Activated naive CD8-positive, alpha-beta T cell (primary cell): ENCODE measurements around the gene TMEM164.

Experiments
- H3K27ac Mint-ChIP-seq: one replicate; pipeline ENCODE4 v1.8.0; 2021; ENCODE audit warnings: mixed read lengths
- H3K27me3 Mint-ChIP-seq: one replicate; pipeline ENCODE4 v1.8.0; 2021; ENCODE audit warnings: mixed read lengths
- H3K36me3 Mint-ChIP-seq: one replicate; pipeline ENCODE4 v1.8.0; 2021; ENCODE audit warnings: mixed read lengths
- H3K4me1 Mint-ChIP-seq: one replicate; pipeline ENCODE4 v1.8.0; 2021; ENCODE audit warnings: low read depth, mixed read lengths
- H3K4me3 Mint-ChIP-seq: one replicate; pipeline ENCODE4 v1.8.0; 2021; ENCODE audit warnings: mild to moderate bottlenecking, mixed read lengths
- H3K9me3 Mint-ChIP-seq: one replicate; pipeline ENCODE4 v1.8.0; 2021; ENCODE audit warnings: low read depth, mixed read lengths

The TMEM164 gene

DNA sequence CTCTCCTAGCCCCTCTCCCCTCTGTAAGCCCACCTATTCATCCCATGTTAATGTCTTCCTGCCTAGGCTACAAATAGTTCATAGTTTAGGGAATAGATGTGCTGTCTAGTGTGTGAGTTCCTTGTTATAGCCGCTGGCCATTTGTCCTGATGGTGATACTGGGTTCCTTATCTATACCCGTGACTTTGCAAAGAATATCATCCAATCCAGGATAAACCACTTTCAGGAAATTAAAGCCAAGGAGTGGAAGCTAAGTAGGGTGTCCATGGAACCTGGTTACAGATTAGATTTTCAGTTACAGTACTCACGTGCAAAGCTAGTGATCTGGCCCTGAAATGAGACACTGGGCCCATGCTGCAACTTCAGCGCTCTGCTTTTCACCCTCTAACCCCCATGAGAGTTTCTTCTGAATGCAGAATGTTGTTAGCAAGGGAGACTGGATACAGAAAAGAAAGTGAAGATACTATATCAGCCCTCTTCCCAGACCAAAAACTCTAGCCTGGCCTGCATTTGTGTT, 111.4 kb downstream of the TMEM164 start:
- H3K4me3 Mint-ChIP-seq: no peak overlapping the region
- peaks cover 3% of the 10 kb centered on the region for H3K36me3 Mint-ChIP-seq
- no peaks in the 10 kb centered on the region for H3K9me3 Mint-ChIP-seq
- H3K27ac Mint-ChIP-seq: no peak overlapping the region
- no peaks in the 10 kb centered on the region for H3K4me1 Mint-ChIP-seq
- no peaks in the 10 kb centered on the region for H3K27me3 Mint-ChIP-seq

DNA sequence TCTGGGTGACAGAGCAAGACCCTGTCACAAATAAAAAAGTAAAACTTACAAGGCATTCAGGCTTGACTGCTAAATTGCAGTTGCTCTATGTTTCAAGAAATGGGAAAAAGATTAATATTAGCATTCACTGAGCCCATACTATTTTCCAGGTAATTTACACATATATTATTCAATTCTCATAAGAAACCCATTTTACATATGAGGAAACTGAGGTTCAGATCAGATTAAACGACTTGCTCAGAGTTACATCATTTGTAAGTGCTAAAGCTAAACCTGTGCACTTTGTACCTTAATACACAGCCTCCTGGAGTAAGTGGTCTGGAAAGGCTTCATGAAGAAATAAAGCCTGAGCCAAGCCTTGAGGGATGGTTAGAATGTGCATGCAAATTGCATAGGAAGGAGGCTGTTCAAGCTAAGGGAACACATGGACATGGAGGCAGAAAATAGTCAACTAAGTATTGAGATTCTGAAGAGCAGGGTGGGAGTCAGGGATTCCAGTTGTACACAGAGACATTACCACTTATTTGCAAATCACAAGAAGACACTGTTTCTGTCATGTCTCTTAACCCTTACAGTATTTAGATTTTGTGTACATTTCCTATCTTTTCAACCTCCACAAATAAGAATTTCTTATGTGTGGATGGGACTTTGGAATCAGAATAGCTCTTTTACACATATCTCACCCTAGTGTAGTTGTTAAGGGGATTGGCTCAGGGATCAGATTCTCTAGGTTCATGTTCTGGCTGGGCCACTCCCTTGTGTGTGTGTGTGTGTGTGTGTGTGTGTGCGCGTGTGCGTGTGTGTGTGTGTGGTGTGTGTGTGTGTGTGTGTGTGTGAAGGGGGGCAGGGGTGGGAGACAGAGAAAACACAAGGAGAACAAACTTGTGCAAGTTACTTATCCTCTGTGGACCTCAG, 113.4 kb downstream of the TMEM164 start:
- Mint-ChIP-seq H3K27me3 (no peaks in the 10 kb centered on the region), H3K9me3 (no peaks in the 10 kb centered on the region), H3K36me3 (peaks cover 9% of the 10 kb centered on the region), H3K4me3 (no peak overlapping the region), H3K4me1 (no peaks in the 10 kb centered on the region), H3K27ac (no peak overlapping the region)

DNA sequence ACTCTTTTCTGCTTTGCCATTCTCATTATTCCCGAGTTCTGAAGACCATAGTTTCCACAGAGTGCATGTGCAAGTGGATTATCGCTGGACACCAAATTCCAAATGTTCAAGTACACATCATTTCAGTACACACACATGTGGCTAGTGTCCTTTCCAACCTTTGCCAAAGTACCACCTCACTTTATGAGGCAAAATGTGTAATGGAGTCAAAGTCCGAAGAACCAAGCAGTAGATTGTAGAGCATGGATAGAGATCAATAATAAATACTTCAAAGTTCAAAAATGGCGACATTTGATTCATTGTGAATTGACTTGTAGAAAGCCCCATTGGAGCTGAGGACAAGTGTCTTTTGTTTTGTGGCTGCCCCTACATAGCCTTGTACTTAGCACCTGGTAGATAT, 115.6 kb downstream of the TMEM164 start:
- Mint-ChIP-seq H3K27me3 (no peaks in the 10 kb centered on the region), H3K4me1 (no peaks in the 10 kb centered on the region), H3K9me3 (no peaks in the 10 kb centered on the region), H3K4me3 (no peak overlapping the region), H3K36me3 (peaks cover 11% of the 10 kb centered on the region), H3K27ac (no peak overlapping the region)

DNA sequence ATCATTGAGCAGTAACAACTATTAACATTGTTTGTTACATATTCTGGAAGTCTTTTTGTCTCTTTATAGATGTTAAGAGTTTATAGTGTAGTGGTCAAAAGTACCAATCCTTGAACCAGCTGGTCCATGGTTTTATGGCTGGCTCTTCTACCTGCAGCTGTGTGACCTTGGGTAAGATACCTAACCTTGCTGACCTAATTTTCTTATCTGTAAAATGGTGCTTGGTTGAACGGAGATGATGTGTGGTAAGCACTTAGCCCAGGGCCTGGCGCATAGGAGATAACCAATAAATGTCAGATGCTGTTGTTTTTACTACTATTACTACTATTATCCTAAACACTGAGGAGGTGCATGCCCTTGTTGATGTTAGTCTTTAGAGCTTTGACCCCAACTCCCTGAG, 116.6 kb downstream of the TMEM164 start:
- Mint-ChIP-seq H3K27ac (no peak overlapping the region), H3K9me3 (no peaks in the 10 kb centered on the region), H3K4me3 (no peak overlapping the region)

DNA sequence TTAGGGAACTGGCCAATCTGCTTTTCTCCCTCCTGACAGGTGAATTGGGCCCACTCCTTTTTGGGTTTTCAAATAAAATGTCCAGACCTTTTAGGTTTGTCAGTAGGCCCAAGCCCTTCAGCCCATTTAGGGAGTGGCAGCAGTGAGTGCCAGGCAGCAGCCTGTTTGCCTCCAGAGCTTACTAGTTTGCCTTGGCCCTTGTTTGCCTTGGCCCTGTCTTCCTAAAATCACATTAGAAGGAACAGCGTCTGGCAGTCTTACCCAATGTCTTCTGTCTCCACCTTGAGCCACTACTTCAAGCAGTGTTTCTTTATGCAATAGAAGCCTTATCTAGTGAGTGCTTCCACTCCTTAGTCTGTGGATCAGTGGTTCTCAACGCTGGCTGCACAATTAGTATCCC, 117.1 kb downstream of the TMEM164 start:
- Mint-ChIP-seq H3K4me1 (no peaks in the 10 kb centered on the region), H3K27ac (no peak overlapping the region), H3K9me3 (no peaks in the 10 kb centered on the region), H3K27me3 (no peaks in the 10 kb centered on the region), H3K4me3 (no peak overlapping the region), H3K36me3 (peaks cover 11% of the 10 kb centered on the region)

More for the DNA sequence above, 116.6 kb downstream of the TMEM164 start:
- Mint-ChIP-seq H3K4me1 (no peaks in the 10 kb centered on the region), H3K27me3 (no peaks in the 10 kb centered on the region), H3K36me3 (peaks cover 11% of the 10 kb centered on the region)

DNA sequence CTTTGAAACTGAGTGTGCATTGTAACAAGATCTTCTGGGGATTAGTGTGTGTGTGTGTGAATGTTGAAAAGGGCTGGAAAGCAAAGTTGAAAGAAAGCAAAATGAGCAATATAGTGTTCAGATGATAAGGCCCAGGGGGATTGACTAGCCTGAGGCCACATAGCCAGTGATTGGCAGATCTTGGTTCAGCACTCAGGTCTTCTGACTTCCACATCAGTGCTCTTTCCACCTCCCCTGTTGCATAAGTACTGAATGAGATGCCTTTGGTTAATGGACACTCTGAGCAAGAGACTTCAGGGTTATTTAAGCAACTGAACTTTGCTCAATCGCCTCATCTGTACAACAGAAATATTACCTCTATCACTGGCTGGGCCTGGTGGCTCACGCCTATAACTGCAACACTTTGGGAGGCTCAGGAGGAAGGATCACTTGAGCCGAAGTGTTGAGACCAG, 120.4 kb downstream of the TMEM164 start:
- H3K27me3 Mint-ChIP-seq: no peaks in the 10 kb centered on the region
- no peaks in the 10 kb centered on the region for H3K4me1 Mint-ChIP-seq
- no peak overlapping the region for H3K27ac Mint-ChIP-seq
- no peaks in the 10 kb centered on the region for H3K9me3 Mint-ChIP-seq
- no peak overlapping the region for H3K4me3 Mint-ChIP-seq
- peaks cover 11% of the 10 kb centered on the region for H3K36me3 Mint-ChIP-seq

DNA sequence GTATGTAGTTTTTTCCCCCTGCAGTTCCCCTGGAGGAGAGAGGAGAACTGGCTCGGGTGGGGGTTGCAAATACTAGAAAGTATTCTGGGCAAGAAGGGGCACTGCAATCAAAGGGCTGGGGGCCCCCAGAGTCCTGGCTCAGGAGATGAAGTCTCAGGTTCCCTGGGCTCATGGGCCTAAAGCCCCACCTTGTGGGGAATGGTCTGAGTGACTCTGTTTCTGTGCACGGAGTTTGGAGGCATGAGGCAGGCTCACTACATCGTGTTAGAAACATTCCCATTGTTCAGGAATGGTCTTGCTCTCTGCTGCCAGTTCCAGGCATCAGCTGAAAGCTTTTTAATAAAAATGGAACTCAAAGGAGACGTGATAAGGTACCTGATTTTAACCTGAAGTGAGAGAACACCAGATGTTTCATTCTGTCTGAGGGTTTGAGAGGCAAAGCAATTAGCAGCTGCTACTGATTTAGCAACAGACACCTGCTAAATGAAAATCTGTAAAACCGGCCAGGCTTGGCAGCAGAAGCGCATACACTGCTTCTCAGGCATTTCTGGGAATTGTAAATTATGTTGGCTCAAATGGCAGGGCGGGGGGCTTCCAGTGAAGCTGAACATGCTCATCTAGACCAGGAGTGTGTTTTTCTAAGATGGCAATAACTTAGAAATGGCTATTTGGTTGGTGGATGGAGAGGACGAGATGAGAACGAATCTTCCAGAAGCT, 122.7 kb downstream of the TMEM164 start:
- Mint-ChIP-seq H3K4me1 (no peaks in the 10 kb centered on the region), H3K4me3 (no peak overlapping the region), H3K9me3 (no peaks in the 10 kb centered on the region), H3K27ac (no peak overlapping the region), H3K36me3 (peaks cover 6% of the 10 kb centered on the region), H3K27me3 (no peaks in the 10 kb centered on the region)

DNA sequence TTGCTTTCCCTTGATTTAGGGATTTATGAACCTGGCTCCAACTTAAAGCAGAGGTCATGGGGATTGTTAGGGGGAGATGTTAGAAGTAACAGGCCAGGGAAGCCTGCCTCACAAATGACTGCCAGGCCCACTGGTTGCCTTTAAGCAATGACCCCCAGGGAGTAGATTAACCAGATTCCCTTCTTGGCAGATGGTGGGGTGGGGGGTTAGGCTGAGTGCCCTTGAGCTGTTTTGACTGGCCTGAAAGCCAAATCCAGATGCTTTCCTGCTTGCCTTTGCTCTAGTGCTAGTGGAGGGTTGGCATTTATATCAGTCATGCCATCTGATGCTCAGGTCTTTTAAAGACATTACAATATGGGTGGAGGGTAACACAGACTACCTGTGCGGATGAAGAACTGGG, 128.1 kb downstream of the TMEM164 start:
- H3K27ac Mint-ChIP-seq: no peak overlapping the region
- H3K27me3 Mint-ChIP-seq: no peaks in the 10 kb centered on the region
- H3K4me3 Mint-ChIP-seq: no peak overlapping the region
- no peaks in the 10 kb centered on the region for H3K4me1 Mint-ChIP-seq
- peaks cover 7% of the 10 kb centered on the region for H3K36me3 Mint-ChIP-seq
- H3K9me3 Mint-ChIP-seq: no peaks in the 10 kb centered on the region

DNA sequence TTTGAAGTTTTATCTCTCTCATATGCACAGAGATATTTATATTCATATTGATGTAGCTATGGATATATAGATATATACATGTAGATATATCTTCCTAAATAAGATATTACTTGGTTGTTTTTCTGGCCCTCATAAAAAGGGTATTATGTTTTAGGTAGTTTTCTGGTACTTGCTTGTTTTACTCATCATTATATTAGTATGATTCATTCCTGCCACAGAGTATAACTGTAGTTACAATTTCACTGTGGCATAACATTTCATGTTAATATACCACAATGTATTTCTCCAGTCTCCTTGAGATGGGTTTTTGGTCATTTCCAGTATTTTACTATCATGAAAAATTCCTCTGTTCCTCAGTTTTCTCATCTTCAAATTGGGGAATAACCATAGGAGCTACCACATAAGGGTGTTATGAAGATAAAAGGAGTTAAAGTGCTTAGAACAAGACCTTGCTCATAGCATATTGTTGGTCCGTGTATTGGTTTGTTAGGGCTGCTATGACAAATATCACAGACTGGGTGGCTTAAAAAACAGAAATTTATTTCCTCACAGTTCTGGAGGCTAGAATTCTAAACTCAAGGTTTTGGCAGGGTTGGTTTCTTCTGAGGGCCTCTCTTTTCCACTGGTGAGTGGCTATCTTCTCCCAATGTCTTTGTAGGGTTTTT, 129.7 kb downstream of the TMEM164 start:
- Mint-ChIP-seq H3K36me3 (peaks cover 7% of the 10 kb centered on the region), H3K4me1 (no peaks in the 10 kb centered on the region), H3K27ac (no peak overlapping the region), H3K27me3 (no peaks in the 10 kb centered on the region), H3K9me3 (no peaks in the 10 kb centered on the region), H3K4me3 (no peak overlapping the region)

DNA sequence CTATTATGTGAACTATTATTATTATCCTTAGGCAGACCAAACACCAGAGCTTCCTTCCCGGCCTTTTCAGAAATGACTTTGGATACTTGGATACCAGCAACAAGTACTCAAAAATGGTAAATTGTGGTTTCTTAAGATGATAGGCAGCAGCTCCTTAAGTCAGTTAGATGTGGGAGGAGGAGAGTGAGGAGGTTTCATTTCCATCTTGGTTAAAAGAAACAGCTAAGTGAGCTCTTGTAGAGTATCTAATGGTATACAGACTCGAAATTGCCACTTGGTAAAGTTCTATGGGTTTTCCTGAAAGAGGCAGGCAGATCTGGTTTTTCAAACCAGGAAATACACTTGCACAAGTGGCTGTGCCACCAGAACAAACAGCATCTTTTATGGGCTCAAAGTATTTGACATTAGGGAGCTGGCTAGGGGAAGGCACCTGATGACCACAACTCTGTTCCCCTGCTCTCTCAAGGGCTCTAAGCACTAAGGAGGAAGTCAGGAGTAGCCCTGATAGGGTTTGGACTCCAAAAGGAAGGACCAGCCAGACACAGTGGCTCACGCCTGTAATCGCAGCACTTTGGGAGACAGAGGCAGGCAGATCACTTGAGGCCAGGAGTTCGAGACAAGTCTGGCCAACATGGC, 130.9 kb downstream of the TMEM164 start:
- H3K4me1 Mint-ChIP-seq: no peaks in the 10 kb centered on the region
- H3K36me3 Mint-ChIP-seq: peaks cover 7% of the 10 kb centered on the region
- H3K9me3 Mint-ChIP-seq: no peaks in the 10 kb centered on the region
- H3K4me3 Mint-ChIP-seq: no peak overlapping the region
- no peak overlapping the region for H3K27ac Mint-ChIP-seq
- no peaks in the 10 kb centered on the region for H3K27me3 Mint-ChIP-seq

DNA sequence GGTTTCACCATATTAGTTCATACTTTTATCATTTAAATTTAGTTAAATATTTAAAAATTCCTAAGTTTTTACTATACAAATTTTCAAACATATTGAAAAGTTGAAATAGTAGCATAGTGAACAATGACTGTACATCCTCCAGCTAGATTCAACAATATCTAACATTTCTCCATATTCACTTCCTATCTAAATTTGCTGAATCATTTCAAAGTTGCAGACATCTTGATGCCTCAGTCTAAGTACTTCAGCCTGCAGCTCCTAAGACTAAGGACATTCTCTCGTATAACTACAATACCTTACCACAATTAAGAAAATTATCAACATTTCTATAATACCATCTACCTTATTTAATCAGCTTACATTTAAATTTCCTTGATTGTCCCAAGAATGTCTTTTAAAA, 132.7 kb downstream of the TMEM164 start:
- no peak overlapping the region for H3K4me3 Mint-ChIP-seq
- no peaks in the 10 kb centered on the region for H3K9me3 Mint-ChIP-seq
- no peak overlapping the region for H3K27ac Mint-ChIP-seq
- no peaks in the 10 kb centered on the region for H3K27me3 Mint-ChIP-seq
- H3K36me3 Mint-ChIP-seq: peaks cover 7% of the 10 kb centered on the region
- no peaks in the 10 kb centered on the region for H3K4me1 Mint-ChIP-seq

DNA sequence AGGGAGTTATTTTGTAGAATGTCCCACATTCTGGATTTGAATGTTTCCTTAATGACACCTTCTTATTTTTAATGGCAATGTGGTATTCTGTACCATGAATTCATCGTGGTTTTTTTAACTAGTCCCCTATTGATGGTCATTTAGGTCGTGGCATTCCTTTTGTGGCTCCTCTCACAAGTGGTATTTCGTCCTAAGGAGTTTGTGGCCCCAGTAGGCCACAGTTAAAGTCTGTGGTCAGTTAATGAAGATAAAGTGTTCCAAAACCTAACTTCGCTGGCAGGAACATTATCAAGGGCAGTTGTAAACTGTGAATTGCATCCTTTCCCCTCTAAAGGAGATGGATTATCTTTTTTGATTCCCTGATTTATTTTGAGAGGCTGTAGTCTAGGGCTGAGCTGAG, 133.2 kb downstream of the TMEM164 start:
- H3K27me3 Mint-ChIP-seq: no peaks in the 10 kb centered on the region

DNA sequence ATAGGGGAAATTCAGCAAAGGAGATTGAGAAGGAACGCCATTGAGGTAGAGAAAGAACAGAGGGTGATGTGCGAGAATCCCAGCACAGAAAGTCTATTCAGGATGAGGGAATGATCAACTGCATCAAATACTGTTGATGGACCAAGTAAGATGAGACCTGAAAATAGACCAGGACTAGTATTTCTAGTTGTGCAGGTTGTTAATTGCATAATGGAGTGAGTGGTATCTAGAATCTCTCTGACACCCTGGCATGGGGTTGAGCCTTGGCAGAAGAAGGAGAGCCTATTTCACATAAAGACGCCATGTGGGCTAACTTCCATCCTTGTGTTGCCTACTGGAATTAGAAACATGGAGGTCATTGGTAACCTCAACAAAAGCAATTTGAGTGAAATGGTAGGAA, 135.6 kb downstream of the TMEM164 start:
- no peaks in the 10 kb centered on the region for H3K4me1 Mint-ChIP-seq
- no peaks in the 10 kb centered on the region for H3K27me3 Mint-ChIP-seq
- H3K27ac Mint-ChIP-seq: no peak overlapping the region
- H3K36me3 Mint-ChIP-seq: peaks cover 5% of the 10 kb centered on the region
- no peaks in the 10 kb centered on the region for H3K9me3 Mint-ChIP-seq
- H3K4me3 Mint-ChIP-seq: no peak overlapping the region

More for the DNA sequence above, 133.2 kb downstream of the TMEM164 start:
- Mint-ChIP-seq H3K36me3 (peaks cover 7% of the 10 kb centered on the region), H3K27ac (no peak overlapping the region), H3K4me1 (no peaks in the 10 kb centered on the region), H3K9me3 (no peaks in the 10 kb centered on the region), H3K4me3 (no peak overlapping the region)

DNA sequence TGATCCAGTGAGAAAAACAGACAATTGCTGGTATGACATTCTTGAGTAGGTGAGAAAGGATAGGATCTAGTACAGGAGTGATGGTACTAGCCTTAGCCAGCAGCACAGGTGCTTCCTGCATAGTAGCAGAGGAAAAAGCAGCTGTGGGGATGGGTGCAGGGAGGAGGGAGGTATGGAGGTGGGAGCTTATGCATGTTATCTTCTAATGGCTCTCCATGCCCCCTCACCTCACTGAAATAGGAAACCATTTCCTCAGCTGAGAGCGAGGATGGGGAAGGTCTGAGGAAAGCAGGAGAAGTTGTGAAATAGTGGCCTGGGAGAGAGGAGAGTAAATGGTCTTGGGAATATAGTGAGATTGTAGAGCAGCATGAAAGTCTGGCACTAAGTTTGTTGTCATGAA, 136.3 kb downstream of the TMEM164 start:
- no peak overlapping the region for H3K27ac Mint-ChIP-seq
- H3K4me3 Mint-ChIP-seq: no peak overlapping the region
- H3K9me3 Mint-ChIP-seq: no peaks in the 10 kb centered on the region
- no peaks in the 10 kb centered on the region for H3K27me3 Mint-ChIP-seq
- no peaks in the 10 kb centered on the region for H3K36me3 Mint-ChIP-seq
- H3K4me1 Mint-ChIP-seq: no peaks in the 10 kb centered on the region
